ENCODE results near the gene LIFR.
A peak's percentile ranks its signal among the peaks of the same experiment; 100 is the strongest.

LIFR gene

GRCh38 chr5:38447786-38448185 is 108.7 kb downstream of the LIFR start:
- no peak for DNase-seq (ENCODE audit: low read depth, low spot score)
- H3K27ac ChIP-seq, result no peak overlapping the region

- DNase-seq (ENCODE audit: low read depth, low spot score), result no peak
- no peak overlapping the region for H3K27ac ChIP-seq
These were observed 109.4 kb downstream of the LIFR start for GRCh38 chr5:38447056-38447455.

GRCh38 chr5:38446029-38446522 is 110.4 kb downstream of the LIFR start:
- H3K27ac ChIP-seq, result no peak overlapping the region
- no peak for DNase-seq (ENCODE audit: low read depth, low spot score)

DNA sequence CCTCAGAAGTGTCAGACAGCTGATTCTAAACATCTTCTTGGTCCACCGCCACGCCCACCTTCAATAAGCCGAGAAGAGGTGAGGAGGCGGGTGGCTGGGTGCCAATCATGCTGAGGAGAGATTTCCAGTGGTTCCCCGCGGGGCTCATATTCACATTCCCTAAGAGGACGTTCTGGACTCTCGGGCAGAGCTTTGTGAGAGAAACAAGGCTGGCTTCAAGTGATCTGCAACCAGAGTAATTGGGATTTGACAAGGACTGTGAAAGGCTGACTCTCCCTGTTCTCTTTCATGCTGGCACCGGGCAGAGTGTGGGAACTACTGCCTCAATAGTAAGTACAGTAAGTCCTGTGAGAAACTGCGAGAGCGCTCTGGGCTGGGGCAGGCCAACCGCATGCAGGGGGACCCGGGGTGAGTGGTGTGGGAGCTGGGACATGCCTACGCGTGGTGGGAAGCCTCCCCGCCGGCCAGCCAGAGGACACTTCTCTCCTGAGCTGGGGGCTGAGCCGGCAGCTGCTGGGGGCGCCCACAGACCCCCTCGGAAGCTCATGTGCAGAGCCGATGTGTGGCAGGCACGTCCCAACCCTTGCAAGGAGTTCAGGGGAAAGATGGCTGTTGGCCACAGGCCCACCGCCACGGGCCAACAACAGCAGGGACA is 110.9 kb downstream of the LIFR start:
- no peak overlapping the region for H3K27ac ChIP-seq

GRCh38 chr5:38443390-38443789 is 113.1 kb downstream of the LIFR start:
- DNase-seq (ENCODE audit: low read depth, low spot score), result no peak
- no peak overlapping the region for H3K27ac ChIP-seq

More for the DNA sequence above, 110.9 kb downstream of the LIFR start:
- DNase-seq (ENCODE audit: low read depth, low spot score), result no peak

DNA sequence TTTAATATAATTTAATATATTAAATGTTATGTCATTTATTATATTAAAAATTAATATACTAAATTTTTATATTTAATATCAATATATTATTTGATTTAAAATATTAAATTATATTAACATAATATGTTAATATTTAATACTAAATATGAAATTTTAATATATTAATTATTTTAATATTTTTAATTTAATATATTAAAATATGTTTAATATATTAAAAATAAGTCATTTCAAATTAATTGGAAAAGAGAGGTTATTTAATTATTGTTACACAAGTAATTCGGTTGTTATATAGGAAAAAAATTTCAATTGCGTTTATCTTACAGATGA is 114.2 kb downstream of the LIFR start:
- no peak overlapping the region for H3K27ac ChIP-seq
- no peak for DNase-seq (ENCODE audit: low read depth, low spot score)

DNA sequence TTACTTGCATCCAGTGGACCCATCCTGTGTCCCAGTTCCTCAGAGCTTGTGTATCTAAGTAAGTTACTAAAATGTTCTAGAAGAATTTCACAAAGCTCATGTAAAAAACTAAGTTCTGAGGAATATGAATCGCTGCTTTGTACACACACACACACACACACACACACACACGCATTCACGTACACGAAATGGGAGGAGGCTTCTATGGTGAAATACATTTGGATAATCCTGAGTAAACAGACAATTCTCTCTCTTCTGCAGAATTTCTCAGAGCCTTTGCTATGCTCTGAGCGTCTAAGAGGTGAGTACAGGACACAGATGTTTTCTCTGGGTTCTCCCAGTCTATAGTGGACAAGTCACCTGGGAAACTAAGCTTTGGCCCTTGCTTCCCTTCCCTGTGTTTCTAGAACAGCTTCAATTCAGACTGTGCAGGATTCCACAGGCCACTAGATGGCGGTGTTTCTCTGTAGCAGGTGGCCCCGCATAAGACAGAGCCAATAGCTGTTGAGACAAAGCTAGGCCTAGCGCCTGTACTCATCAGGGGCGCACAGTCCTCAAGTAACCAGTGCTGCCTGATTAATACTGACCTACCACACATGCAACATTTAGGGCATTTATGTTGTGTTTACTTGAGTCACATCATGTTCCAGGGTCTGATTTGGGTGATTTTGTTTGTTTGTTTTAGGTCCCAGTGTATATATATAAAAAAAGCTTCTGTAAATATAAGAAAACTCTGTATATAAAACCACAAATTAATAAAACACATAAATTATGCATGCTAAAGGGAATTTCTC is 114.8 kb downstream of the LIFR start:
- no peak overlapping the region for H3K27ac ChIP-seq
- DNase-seq (ENCODE audit: low read depth, low spot score), result peak; percentile 39

- DNase-seq (ENCODE audit: low read depth, low spot score), result no peak
- H3K27ac ChIP-seq, result no peak overlapping the region
These were observed 117.7 kb downstream of the LIFR start for GRCh38 chr5:38438757-38439156.

DNA sequence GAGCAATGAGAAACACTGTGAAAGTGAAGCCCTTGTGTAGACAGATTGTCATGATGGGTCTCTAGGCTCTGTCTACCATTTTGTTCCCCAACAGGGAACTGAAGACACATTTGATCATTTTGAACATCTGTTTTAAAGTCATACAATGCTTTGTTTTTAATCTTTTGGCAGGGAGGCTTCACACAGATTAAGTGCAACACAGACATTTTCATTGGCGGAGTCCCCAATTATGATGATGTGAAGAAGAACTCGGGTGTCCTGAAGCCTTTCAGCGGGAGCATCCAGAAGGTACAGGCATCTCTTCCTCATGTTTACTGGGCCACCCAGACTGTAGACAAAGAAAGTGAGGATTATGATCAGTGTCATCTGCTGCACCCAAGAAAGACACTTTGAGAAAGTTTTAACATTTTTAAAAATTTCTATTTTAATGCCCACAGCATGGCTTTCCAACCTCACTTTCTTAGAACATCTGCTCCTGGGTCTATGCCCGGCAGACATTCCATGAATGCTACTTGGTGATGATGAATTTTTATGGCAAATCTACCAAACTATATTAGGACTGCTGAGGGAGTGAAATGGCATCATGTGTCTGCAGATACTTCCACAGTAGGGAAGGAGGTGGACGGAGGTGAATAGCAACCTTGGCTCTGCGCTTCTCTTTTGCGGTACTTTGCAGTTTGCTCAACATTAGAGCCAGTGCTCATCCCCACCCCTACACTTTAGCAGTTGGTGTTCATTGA is 121.3 kb downstream of the LIFR start:
- H3K27ac ChIP-seq, result no peak overlapping the region
- no peak for DNase-seq (ENCODE audit: low read depth, low spot score)

DNA sequence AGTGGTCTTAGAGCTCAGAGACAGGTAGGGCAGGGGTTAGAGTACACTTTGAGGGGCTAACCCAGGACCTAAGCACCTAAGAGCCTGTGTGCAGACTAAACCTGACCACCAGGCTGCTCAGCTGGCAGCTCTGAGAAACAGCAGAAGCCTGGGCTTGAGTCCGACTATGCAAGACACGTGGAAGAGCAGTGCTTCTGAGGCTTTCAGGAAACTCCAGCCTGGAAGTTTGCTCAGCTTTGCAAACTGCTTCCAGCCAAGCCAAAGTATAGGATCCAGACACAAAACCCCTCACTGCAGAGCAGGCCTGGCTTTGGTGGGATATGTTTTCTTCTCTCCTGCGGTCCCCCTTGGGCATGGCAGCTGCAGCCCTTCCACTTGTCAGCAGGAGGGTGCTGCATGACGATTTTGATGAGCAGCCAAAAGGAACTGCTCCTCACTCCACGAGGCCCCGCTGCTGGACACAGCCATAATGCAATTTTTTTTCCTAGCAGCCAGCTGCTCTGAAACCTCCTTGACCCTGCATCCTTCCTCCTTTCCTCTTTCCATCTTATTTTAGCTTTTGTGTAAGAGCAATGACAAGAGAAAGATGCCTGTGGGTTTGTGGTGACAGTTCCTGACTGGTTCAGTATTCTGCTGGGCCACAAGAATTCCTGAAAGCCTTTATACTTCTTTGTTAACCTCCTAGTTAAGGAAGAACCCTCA is 123.1 kb downstream of the LIFR start:
- no peak overlapping the region for H3K27ac ChIP-seq
- no peak for DNase-seq (ENCODE audit: low read depth, low spot score)

DNA sequence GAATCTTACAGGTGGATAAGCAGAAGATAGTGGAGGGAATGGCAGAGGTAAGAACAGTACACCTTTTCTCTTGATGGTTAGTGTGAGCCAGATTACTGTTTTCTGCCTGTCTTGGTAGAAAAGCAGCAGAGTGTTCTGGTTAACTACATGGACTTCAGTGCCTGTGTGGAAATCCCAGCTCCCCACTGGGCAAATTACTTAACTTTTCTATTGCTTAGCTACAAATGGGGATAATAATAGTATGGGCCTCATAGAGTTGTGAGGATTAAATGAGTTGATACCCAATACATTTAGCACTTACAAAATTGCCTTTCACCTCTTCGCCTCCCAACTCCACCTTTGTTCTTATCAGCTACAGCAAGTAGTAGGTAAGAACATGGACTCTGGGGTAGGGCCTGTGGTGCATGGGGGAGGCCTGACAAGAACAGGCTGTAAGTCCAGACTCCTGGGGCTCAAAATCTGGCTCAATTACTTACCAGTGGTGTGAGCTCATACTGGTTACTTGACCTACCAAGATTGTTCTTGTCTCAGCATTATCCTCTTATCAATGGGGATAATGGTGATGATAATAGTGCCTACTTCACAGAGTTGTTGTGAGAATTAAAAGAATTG is 125.1 kb downstream of the LIFR start:
- no peak for DNase-seq (ENCODE audit: low read depth, low spot score)
- H3K27ac ChIP-seq, result no peak overlapping the region

DNA sequence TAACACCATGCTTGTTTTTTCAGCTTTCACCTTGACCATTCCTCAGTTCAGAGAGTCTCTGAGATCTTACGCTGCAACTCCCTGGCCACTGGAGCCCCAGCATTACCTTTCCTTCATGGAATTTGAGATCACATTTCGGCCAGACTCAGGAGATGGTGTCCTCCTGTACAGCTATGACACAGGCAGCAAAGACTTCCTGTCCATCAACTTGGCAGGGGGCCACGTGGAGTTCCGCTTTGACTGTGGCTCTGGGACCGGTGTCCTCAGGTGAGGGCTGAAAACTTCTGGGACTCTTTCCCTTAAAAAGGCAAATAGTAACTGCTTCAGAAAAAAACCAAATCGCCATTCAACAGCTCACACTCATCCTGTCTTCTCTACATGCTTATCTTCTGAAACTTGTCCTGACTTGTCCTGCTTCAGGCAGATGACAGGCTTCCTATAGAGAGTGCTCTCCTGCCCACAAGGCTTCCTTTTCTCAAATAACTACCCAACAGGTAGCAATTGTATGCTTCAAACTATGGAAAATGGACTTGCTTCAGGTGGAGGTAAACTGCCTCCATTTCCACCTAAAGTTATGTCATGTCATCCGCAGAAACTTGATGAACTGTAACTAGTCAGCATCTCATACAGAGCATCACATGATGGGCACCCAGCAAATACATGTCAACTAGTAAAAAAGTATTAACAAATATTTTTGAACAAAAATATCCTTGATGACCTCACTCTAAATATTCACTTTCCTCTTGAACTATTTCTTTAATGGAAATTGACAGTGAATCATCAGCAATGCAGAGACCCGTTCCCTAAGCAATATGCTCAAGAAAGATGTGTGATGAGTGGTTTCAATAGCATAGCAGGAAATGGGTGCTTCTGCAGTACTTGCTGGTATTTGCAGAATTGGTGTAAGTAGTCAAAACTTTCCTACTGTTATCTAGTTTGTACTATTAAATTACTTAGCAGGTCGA is 129.2 kb downstream of the LIFR start:
- H3K27ac ChIP-seq, result peak overlapping the region; percentile 57
- peak; percentile 31 for DNase-seq (ENCODE audit: low read depth, low spot score)

DNA sequence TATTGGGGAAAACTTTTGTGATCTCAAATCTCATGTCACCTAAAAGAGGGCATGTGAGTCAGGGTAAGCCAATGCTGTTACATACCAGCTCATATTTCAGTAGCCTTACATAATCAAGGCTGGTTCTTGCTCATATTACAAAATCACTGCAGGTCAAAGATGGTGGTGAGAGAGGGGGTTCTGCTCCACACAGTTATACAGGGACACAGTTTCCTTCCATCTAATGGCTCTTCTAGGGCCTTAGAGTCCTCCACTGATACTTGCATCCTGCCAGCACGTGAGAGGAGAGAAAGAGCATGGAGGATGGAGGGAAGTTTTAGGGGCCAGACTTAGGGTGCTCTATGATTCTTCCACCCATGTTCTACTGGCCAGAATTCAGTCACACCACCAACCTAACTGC is 130.0 kb downstream of the LIFR start:
- DNase-seq (ENCODE audit: low read depth, low spot score), result no peak

More for the DNA sequence above, 130.0 kb downstream of the LIFR start:
- H3K27ac ChIP-seq, result peak overlapping the region; percentile 57
